Choroid plexus epithelial cell (primary cell): ENCODE results near the gene RNF187.

Experiments
- DNase-seq: peaks from one replicate; pipeline ENCODE4 v3.0.0-alpha.2; 2010; ENCODE audit warnings: low read depth
- H3K4me3 ChIP-seq: 2 replicates; pipeline ENCODE4 v1.5.1; 2011; ENCODE audit warnings: low read depth, mild to moderate bottlenecking, control low read depth, low read length, moderate library complexity
- TF ChIP-seq, protein P1 (sequence below): conservative IDR thresholded peaks from 2 replicates; pipeline ENCODE4 v1.5.1; 2011; ENCODE audit warnings: low read depth, mild to moderate bottlenecking, control low read depth, inconsistent platforms, low read length, moderate library complexity

The RNF187 gene

DNA sequence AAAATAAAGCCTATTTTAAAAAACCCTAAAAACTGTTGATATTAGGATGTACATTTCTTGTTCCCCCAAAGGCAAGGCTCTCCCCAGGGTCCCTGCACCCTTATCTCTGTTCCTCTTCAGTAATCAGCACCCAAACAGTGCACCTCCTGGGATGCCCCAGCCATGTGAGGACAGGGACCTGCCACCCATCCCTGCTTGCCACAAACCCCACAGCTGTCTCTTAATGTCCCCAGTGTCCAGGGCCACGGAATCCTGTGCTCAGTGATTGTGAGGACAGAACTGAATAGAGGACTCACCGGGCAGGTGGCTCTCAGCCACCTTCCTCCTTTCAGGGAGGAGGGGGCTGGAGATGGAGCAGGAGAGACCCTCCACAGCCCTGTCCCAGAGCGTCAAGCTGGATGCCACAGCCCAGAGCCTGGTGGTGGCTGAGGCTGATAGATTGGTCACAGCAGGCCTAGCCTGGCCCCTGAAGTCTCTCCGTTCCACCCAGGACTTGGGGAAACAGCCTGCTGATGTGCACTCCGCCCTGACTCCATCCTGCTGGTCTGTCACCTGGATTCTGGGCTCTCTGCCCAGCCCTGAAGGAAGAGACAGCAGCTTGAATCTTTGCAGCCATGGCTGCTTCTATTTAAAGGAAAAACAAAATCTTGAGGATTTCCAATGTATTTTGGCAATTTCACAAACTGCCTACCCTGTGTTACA is 23.1 kb downstream of the RNF187 start:
- H3K4me3 ChIP-seq = no peak overlapping the region
- no peak for DNase-seq
- TF ChIP-seq, protein P1, sequence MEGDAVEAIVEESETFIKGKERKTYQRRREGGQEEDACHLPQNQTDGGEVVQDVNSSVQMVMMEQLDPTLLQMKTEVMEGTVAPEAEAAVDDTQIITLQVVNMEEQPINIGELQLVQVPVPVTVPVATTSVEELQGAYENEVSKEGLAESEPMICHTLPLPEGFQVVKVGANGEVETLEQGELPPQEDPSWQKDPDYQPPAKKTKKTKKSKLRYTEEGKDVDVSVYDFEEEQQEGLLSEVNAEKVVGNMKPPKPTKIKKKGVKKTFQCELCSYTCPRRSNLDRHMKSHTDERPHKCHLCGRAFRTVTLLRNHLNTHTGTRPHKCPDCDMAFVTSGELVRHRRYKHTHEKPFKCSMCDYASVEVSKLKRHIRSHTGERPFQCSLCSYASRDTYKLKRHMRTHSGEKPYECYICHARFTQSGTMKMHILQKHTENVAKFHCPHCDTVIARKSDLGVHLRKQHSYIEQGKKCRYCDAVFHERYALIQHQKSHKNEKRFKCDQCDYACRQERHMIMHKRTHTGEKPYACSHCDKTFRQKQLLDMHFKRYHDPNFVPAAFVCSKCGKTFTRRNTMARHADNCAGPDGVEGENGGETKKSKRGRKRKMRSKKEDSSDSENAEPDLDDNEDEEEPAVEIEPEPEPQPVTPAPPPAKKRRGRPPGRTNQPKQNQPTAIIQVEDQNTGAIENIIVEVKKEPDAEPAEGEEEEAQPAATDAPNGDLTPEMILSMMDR = no peak

DNA sequence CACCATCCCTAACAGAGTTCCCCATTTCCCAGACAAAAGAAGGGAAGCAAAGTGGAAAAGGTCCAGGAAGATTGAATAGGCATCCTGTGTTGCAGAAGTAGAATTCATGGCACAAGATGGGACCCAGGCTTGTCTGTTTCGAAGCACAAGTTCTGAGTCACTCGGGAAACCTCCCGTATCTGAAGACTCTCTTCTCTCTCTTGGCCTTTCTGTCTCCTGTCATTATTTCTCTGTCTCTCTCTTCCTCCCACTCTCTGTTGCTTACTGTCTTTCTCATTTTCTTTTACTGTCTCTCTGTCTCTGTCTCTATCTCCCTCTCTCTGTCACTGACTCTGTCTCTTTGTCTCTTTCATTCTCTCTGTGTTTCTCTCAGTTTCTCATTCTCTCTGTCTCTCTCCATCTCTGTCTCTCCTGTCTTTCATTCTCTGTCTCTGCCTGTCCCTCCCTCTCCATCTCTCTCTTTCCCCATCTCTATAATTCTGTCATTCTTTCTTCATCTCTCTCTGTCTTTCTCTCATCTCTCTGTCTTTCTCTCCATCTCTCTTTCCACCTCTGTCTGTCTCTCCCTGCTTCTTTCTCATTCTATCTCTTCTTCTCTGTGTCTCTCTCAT is 23.7 kb downstream of the RNF187 start:
- no peak overlapping the region for H3K4me3 ChIP-seq
- no peak for DNase-seq
- TF ChIP-seq, protein P1 = no peak

DNA sequence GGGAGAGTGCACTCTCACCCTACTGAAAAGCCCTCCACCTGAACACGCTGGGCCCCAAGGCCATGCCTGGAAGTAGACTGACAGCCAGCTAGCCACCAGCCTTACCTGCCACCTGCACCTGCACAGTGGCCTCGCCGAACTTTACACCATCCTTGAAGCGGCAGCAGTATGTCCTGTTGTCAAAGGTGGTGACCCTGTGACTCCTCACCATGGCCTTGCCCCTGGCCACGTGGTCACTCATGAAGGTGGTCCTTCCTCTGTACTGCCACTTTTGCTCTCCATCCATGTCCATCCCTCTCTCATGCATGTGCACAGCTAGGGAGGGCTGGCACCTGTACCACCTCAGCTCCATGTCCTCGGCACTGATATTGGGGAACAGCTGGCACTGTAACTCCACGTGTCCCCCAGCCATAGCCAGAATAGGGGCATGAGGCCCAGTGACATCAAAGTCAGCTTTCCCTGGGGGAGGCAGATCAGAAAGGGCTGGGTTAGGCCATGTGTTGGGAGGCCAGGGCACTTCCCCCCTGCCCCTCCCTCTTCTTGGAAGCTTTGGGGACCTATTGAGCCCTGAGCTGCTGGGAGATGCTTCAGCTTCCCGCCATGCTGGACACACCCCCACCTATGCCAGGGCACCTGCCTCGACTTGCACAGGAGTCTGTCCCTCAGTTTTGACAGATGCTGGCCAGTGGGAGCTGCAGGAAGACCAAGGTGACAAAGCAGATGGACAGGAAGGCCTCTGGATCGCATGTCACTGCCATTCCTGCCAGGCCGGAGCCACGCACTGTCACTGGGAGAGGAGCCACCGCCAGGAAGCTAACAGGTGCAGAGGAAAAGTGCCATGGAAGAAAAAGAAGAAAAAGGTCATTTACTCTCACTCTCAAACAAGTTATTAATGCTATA is 24.6 kb downstream of the RNF187 start:
- DNase-seq = no peak
- no peak overlapping the region for H3K4me3 ChIP-seq
- TF ChIP-seq, protein P1 = no peak

DNA sequence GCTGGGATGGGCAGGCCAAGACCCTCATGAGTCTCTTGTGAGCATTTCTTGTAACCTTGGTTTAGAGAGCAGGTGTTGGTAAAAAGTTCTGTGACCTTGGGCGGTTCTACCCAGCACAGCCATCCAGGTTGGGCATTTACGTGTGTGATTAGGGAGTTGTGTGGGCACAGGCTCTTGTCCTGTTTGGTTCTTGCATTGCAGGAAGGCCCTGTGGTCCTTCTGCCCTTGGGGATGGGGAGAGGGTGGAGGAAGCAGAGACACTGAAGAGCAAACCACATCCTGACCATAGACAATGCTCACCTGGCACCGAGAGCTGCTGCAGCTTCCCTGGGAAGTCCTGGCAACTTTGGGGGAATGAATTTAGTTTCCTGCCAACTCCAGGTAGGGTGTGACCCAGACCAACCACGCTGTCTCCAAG is 25.6 kb downstream of the RNF187 start:
- no peak for DNase-seq
- H3K4me3 ChIP-seq = no peak overlapping the region
- TF ChIP-seq, protein P1 = no peak

DNA sequence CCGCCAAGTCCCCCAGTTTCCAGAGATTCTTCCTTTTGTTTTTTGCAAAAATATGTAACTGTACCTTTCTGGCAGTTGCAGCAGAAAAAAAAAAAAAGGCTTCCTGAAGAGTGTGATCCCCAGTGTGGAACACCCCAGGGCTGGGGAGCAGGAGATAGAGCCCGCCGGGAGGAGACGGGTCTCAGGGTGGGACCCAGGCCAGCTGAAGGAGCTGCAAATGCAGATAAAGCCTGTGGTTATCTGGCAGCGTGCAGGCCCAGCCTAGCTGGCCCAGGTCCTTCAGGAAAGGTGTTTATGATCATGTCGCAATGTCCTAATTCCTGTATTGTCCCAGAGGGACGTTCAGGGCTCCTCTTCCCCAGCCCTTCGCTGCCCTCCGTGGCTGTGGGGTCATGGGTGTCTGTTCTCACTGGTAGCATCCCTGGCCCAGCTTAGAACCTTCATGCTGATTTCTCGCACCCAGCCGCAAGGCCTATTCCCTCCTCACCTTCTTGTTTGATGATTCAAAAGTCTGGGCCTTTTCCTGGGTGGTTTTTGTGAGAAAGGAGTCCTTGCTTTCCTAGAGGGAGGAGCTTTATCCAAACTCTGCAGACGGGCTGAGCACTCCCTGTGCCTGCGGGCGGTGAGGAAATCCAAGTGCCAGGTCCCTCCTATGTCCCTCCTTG is 26.2 kb downstream of the RNF187 start:
- TF ChIP-seq, protein P1 = no peak
- no peak for DNase-seq

DNA sequence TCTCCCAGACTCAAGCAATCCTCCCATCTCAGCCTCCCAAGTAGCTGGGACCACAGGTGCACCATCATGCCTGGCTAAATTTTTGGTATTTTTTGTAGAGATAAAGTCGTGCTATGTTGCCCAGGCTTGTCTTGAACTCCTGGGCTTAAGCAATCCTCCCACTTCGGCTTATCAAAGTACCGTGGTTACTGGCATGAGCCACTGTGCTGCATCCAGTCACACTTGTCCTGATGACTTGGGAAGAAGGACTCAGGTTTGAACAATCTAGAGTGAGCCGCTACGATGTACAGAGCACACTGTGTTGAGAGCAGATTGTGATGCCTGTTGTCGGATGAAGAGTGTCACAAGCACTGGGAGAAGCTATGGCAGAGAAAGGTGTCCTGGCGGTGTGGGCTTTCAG is 27.2 kb downstream of the RNF187 start:
- no peak for DNase-seq
- TF ChIP-seq, protein P1 = no peak
- no peak overlapping the region for H3K4me3 ChIP-seq

More for the DNA sequence above, 26.2 kb downstream of the RNF187 start:
- H3K4me3 ChIP-seq = no peak overlapping the region
